H1 (cell line): ENCODE data around the gene ANKRD30BL. TPM values are rescaled to one million over a fixed set of nuclear protein-coding genes. Genes with fewer than 3 reads are reported as not detected.
"Not testable (repeated sequence)": the region's sequence is repeated elsewhere in the genome, so short reads cannot be mapped to it uniquely, and the experiment has no call there.

Source experiments
- CTCF ChIA-PET: fragments of 300-600 bp; sonication (Branson Sonifier 250); formaldehyde crosslinking; loops from one replicate; lab custom pipeline; 2021; ENCODE audit not compliant: partially characterized antibody; lab: Charles Lee
- POLR2A ChIA-PET: fragments of 300-600 bp; sonication (Branson Sonifier 250); formaldehyde crosslinking; loops from one replicate; lab custom pipeline; 2021; ENCODE audit warnings: inconsistent platforms; ENCODE audit not compliant: partially characterized antibody; lab: Charles Lee
- DNase-seq, 2 experiments: peaks; one replicate each; pipeline versions ENCODE4 v3.0.0 to v3.0.0-alpha.2; 2010 to 2022; ENCODE audit warnings: low spot score in 2 of 2, low read depth in 1 of 2, mixed read lengths in 1 of 2
- FAIRE-seq: peaks from 2 replicates; lab custom pipeline; 2011; peaks lifted over from hg19 to GRCh38; lab: Jason Lieb, UNC
- H2AFZ ChIP-seq: 2 replicates; pipeline ENCODE4 v1.8.1; 2012; ENCODE audit warnings: low read length, inconsistent platforms
- H2AK5ac ChIP-seq: 2 replicates; pipeline ENCODE4 v1.6.1; 2013; ENCODE audit warnings: low read depth, low read length
- H2BK120ac ChIP-seq: replicated peaks from 2 replicates; pipeline ENCODE3; 2013; ENCODE audit warnings: low read depth, low read length, inconsistent platforms
- H2BK12ac ChIP-seq: 2 replicates; pipeline ENCODE4 v1.6.1; 2013; ENCODE audit warnings: low read depth, low read length
- H2BK15ac ChIP-seq: 2 replicates; pipeline ENCODE4 v1.6.1; 2013; ENCODE audit warnings: low read length
- H2BK20ac ChIP-seq: 2 replicates; pipeline ENCODE4 v1.6.1; 2013; ENCODE audit warnings: low read length
- H2BK5ac ChIP-seq: 2 replicates; pipeline ENCODE4 v1.6.1; 2013; ENCODE audit warnings: low read depth, low read length
- H3K14ac ChIP-seq: 2 replicates; pipeline ENCODE4 v1.6.1; 2013; ENCODE audit warnings: inconsistent platforms; ENCODE audit not compliant: insufficient read length
- H3K18ac ChIP-seq: 2 replicates; pipeline ENCODE4 v1.6.1; 2013; ENCODE audit warnings: low read length; ENCODE audit errors: extremely low read depth
- H3K23ac ChIP-seq: 2 replicates; pipeline ENCODE4 v1.6.1; 2013; ENCODE audit warnings: inconsistent platforms; ENCODE audit not compliant: insufficient read length
- H3K23me2 ChIP-seq: 2 replicates; pipeline ENCODE4 v1.6.1; 2013; ENCODE audit warnings: low read depth, low read length
- H3K27ac ChIP-seq: 2 replicates; pipeline ENCODE4 v1.6.1; 2011; ENCODE audit warnings: low read depth, low read length, inconsistent platforms
- H3K27me3 ChIP-seq, 4 experiments: replicated peaks in 1 of 4; 1 replicate in 1 of 4; 2 replicates in 3 of 4; pipeline versions ENCODE4 v1.6.1 to v1.8.1; 2011 to 2013; ENCODE audit warnings: low read length in 3 of 4, mild to moderate bottlenecking in 3 of 4, inconsistent platforms in 2 of 4, mixed read lengths in 2 of 4, moderate library complexity in 1 of 4; ENCODE audit not compliant: control insufficient read depth in 3 of 4, insufficient read depth in 3 of 4; ENCODE audit errors: extremely low read depth in 1 of 4
- H3K36me3 ChIP-seq, 4 experiments: 2 replicates each; pipeline versions ENCODE4 v1.6.1 to v1.8.1; 2011 to 2013; ENCODE audit warnings: mild to moderate bottlenecking in 4 of 4, low read length in 3 of 4, moderate library complexity in 2 of 4, control low read depth in 1 of 4, inconsistent platforms in 1 of 4; ENCODE audit not compliant: insufficient read depth in 4 of 4, control insufficient read depth in 2 of 4
- H3K4ac ChIP-seq: replicated peaks from 2 replicates; pipeline ENCODE3; 2013; ENCODE audit warnings: low read length, low read depth, mixed read lengths, inconsistent platforms; ENCODE audit not compliant: insufficient read length
- H3K4me1 ChIP-seq, 4 experiments: replicated peaks in 1 of 4; 1 replicate in 1 of 4; 2 replicates in 3 of 4; pipeline versions ENCODE4 v1.6.1 to v1.8.1; 2011 to 2013; ENCODE audit warnings: low read length in 3 of 4, inconsistent platforms in 2 of 4, mixed read lengths in 1 of 4; ENCODE audit not compliant: insufficient read depth in 4 of 4, control insufficient read depth in 3 of 4
- H3K4me2 ChIP-seq, 2 experiments: 2 replicates each; pipeline versions ENCODE4 v1.6.1 to v1.8.1; 2011 to 2013; ENCODE audit warnings: low read depth in 2 of 2, low read length in 2 of 2, control low read depth in 1 of 2, inconsistent platforms in 1 of 2, mild to moderate bottlenecking in 1 of 2; ENCODE audit not compliant: insufficient read depth in 1 of 2
- H3K4me3 ChIP-seq, 4 experiments: fragments of 200-600, 300-600 bp in 1 of 4; sonication (generic), shearing (Covaris generic), sonication (Bioruptor Twin) in 1 of 4; 2 replicates each; pipeline versions ENCODE4 v1.5.1 to v1.8.1; 2011 to 2016; ENCODE audit warnings: low read length in 4 of 4, low read depth in 3 of 4, control low read depth in 2 of 4, inconsistent platforms in 2 of 4, mild to moderate bottlenecking in 2 of 4, mixed read lengths in 1 of 4, moderate library complexity in 1 of 4; ENCODE audit not compliant: insufficient read depth in 2 of 4; ENCODE audit errors: extremely low read depth in 1 of 4
- H3K56ac ChIP-seq: replicated peaks from 2 replicates; pipeline ENCODE3; 2013; ENCODE audit warnings: low read depth, mild to moderate bottlenecking, mixed read lengths, low read length, inconsistent platforms; ENCODE audit not compliant: insufficient read length
- H3K79me1 ChIP-seq: 2 replicates; pipeline ENCODE4 v1.6.1; 2013; ENCODE audit warnings: low read depth, low read length, control low read depth
- H3K79me2 ChIP-seq, 2 experiments: 2 replicates each; pipeline versions ENCODE4 v1.6.1 to v1.8.1; 2012 to 2013; ENCODE audit warnings: low read length in 2 of 2, mild to moderate bottlenecking in 2 of 2, inconsistent platforms in 1 of 2; ENCODE audit not compliant: insufficient read depth in 2 of 2, control insufficient read depth in 1 of 2
- H3K9ac ChIP-seq, 4 experiments: replicated peaks in 1 of 4; 1 replicate in 1 of 4; 2 replicates in 3 of 4; pipeline versions ENCODE4 v1.6.1 to v1.8.1; 2011 to 2013; ENCODE audit warnings: low read depth in 3 of 4, low read length in 3 of 4, control low read depth in 2 of 4, mild to moderate bottlenecking in 2 of 4, moderate library complexity in 2 of 4, inconsistent platforms in 1 of 4; ENCODE audit errors: extremely low read depth in 1 of 4
- H3K9me3 ChIP-seq, 2 experiments: 2 replicates each; pipeline versions ENCODE4 v1.6.1 to v1.8.1; 2012 to 2013; ENCODE audit warnings: mild to moderate bottlenecking in 2 of 2, moderate library complexity in 2 of 2, control low read depth in 1 of 2, inconsistent platforms in 1 of 2, low read depth in 1 of 2, low read length in 1 of 2, mixed read lengths in 1 of 2; ENCODE audit not compliant: insufficient read depth in 2 of 2
- H4K20me1 ChIP-seq, 2 experiments: replicated peaks in 1 of 2; 2 replicates each; pipeline versions ENCODE3 to v1.8.1; 2011 to 2013; ENCODE audit warnings: inconsistent platforms in 2 of 2, low read length in 2 of 2, mild to moderate bottlenecking in 1 of 2; ENCODE audit not compliant: insufficient read depth in 2 of 2, control insufficient read depth in 1 of 2
- H4K5ac ChIP-seq: 2 replicates; pipeline ENCODE4 v1.6.1; 2013; ENCODE audit warnings: low read length, low read depth, mixed read lengths, inconsistent platforms; ENCODE audit not compliant: insufficient read length
- H4K8ac ChIP-seq: 2 replicates; pipeline ENCODE4 v1.8.0; 2013; ENCODE audit warnings: mild to moderate bottlenecking, moderate library complexity, low read length, inconsistent platforms; ENCODE audit not compliant: insufficient read depth; ENCODE audit errors: extremely low read depth
- H4K91ac ChIP-seq: replicated peaks from 2 replicates; pipeline ENCODE3; 2013; ENCODE audit warnings: low read length, mixed read lengths, inconsistent platforms; ENCODE audit not compliant: insufficient read length
- RAD21 ChIP-seq, 2 experiments: IDR thresholded peaks in 1 of 2; conservative IDR thresholded peaks in 1 of 2; 2 replicates each; pipeline ENCODE4 v1.6.1; 2011; ENCODE audit warnings: low read depth in 2 of 2, low read length in 2 of 2, improper control_type of control experiment in 1 of 2, inconsistent platforms in 1 of 2, mild to moderate bottlenecking in 1 of 2, moderate library complexity in 1 of 2
- WGBS, 2 experiments: shearing (Covaris generic) in 1 of 2; methylation state at CpG; one replicate each; pipeline versions ENCODE4 v1.1.6 to v1.1.7; 2013 to 2015; ENCODE audit warnings: low lambda C conversion rate in 2 of 2, mixed read lengths in 2 of 2, inconsistent platforms in 1 of 2, low coverage in 1 of 2, missing lambda C conversion rate in 1 of 2; ENCODE audit not compliant: insufficient replicate concordance in 2 of 2, insufficient coverage in 1 of 2, insufficient read length in 1 of 2; ENCODE audit errors: extremely low coverage in 1 of 2, missing lambda C conversion rate in 1 of 2; 5-methylcytosine and 5-hydroxymethylcytosine counted together
- polyA plus RNA-seq, 7 experiments: library from polyadenylated mRNA; depleted of rRNA in 3 of 7; stranded (reverse) in 5 of 7; unstranded in 2 of 7; fragments of >200 nt in 5 of 7; fragments of 200-250 nt in 2 of 7; gene quantifications; 1 replicate in 5 of 7; 2 replicates in 1 of 7; 4 replicates in 1 of 7; pipeline versions ENCODE4 v1.2.1 to v1.2.3, GENCODE V29; 2011 to 2013; ENCODE audit warnings: missing spikeins in 2 of 7, mixed read lengths in 2 of 7
- total RNA-seq: library from RNA; stranded (reverse); fragmentation: NEBNext Ultra II Directional; extraction: Animal tissue kit (Norgen Biotek cat#: 25700); gene quantifications from 2 replicates; pipeline ENCODE4 v1.2.1, GENCODE V29; 2021
- TF ChIP-seq, protein P1 (sequence below), 3 experiments: IDR thresholded peaks; 1 replicate in 2 of 3; 2 replicates in 1 of 3; pipeline versions ENCODE4 v1.5.1 to v1.6.1; 2011; ENCODE audit warnings: low read length in 3 of 3, mild to moderate bottlenecking in 3 of 3, inconsistent platforms in 2 of 3, low read depth in 1 of 3, moderate library complexity in 1 of 3; ENCODE audit not compliant: insufficient read depth in 1 of 3; ENCODE audit errors: control extremely low read depth in 1 of 3

Gene ANKRD30BL
- total and polyA plus RNA-seq, 2 of the 8 experiments (the other 6 are each of a cell fraction or from before 2014, with no cell fraction given): 0.05 TPM; not detected in 1

- H3K4me3 ChIP-seq, H3K14ac ChIP-seq, FAIRE-seq, H3K4me1 ChIP-seq, H3K4me2 ChIP-seq, H2BK5ac ChIP-seq, H2BK15ac ChIP-seq, H2BK12ac ChIP-seq, H4K8ac ChIP-seq, POLR2A ChIA-PET, H3K27ac ChIP-seq, H3K23me2 ChIP-seq, H3K36me3 ChIP-seq, H2BK120ac ChIP-seq, H4K91ac ChIP-seq, H3K79me1 ChIP-seq, H3K18ac ChIP-seq, H2AK5ac ChIP-seq, H3K79me2 ChIP-seq, H3K56ac ChIP-seq, H4K5ac ChIP-seq, CTCF ChIA-PET, H3K4ac ChIP-seq, H3K9me3 ChIP-seq, H2AFZ ChIP-seq, H3K23ac ChIP-seq, H4K20me1 ChIP-seq, H3K9ac ChIP-seq, H2BK20ac ChIP-seq, H3K27me3 ChIP-seq: not testable (repeated sequence)
- peak; percentile 17 to 87 for DNase-seq
- 7% methylated on average over 4 of the region's 4 CpGs; no CpG with 5 or more reads in 1 of the 2 experiments for WGBS, 2 experiments
- TF ChIP-seq, protein P1, sequence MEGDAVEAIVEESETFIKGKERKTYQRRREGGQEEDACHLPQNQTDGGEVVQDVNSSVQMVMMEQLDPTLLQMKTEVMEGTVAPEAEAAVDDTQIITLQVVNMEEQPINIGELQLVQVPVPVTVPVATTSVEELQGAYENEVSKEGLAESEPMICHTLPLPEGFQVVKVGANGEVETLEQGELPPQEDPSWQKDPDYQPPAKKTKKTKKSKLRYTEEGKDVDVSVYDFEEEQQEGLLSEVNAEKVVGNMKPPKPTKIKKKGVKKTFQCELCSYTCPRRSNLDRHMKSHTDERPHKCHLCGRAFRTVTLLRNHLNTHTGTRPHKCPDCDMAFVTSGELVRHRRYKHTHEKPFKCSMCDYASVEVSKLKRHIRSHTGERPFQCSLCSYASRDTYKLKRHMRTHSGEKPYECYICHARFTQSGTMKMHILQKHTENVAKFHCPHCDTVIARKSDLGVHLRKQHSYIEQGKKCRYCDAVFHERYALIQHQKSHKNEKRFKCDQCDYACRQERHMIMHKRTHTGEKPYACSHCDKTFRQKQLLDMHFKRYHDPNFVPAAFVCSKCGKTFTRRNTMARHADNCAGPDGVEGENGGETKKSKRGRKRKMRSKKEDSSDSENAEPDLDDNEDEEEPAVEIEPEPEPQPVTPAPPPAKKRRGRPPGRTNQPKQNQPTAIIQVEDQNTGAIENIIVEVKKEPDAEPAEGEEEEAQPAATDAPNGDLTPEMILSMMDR (IDR thresholded peaks at IDR 0.05; ENCODE audit: control extremely low read depth in 1 of 3, insufficient read depth in 1 of 3, low read depth in 1 of 3, low read length in 3 of 3): peak; percentile 31 to 44 (median 41)
- peak; percentile 65 to 66 for TF ChIP-seq RAD21 (IDR thresholded peaks at IDR 0.05 in 1 of 2, conservative IDR thresholded peaks at IDR 0.05 in 1 of 2; ENCODE audit: low read depth in 2 of 2, low read length in 2 of 2)
These were observed 15.0 kb downstream of the ANKRD30BL start for GRCh38 chr2:132146774-132147173.
